Measurements from ENCODE around the gene GPR55. TPM values are rescaled to one million over a fixed set of nuclear protein-coding genes. Genes with fewer than 3 reads are reported as not detected.

GPR55 gene
- total RNA-seq, 2 donors from 2014 or later: not detected

DNA sequence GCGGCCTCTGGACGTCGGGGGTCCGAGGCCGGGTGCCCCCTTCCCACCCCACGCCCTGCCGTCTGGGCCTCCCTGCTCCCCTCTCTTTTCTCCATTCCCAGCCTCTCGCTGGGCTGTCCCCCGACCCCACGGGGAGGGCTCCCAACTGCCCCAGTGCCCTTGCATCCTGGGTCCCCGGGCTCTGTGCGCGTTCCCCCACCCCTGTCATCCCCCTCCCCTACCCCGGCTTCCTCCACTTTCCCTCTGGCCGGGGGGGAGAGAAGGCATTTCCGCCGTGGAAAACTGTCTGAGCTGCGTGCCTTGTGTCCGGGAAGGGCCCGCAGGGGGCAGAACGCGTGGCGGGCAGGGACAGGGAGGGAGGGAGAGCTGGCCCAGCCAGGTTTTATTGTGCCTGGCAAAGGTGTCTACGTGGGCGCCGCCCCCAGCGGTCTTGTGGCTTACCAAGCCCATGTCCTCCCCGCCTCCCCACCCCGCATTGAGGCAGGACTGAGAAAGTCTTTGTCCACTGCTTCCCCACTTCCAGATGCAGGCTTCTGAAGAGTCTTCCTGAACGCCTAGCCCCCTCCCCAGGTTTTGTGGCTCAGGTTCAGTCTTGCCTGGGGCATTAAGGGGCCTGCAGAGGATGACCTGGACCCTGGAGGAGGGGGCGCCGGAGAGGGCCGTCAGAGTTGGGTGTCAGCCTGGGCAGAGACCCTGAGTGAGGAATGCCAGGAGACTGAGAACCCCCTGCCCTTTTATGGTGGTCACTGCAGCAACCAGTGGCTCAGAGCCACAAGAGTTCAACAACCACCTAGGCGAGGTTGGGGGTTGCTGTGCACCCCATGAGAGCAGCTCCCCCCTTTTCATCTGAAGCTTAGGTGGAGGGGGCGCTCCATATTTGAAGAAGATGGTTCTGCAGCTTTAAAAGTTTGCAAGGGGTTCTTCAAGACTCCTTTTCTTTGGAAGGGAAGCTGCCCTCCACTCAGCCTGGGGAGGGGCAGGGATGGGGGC is 59.0 kb downstream of the GPR55 start:
- ATAC-seq (peak; percentile 13), DNase-seq (peak; percentile 32 to 50 (median 43))
- 25 to 40% methylated on average over 25 to 35 of the region's 35 CpGs for WGBS, 2 donors
- intact Hi-C loops (cut with DNase I): no loop called here
- TF ChIP-seq CTCF (IDR thresholded peaks at IDR 0.05): no peak
- no peak for TF ChIP-seq POLR2A (IDR thresholded peaks at IDR 0.05)
- Histone ChIP-seq H3K36me3 (replicated peaks in 1 of 2; ENCODE audit: insufficient read depth in 1 of 2, low read depth in 2 of 2) (no peaks in the 10 kb centered on the region), H3K9me3 (no peaks in the 10 kb centered on the region), H3K4me3 (peak overlapping the region in 1 of 2 donors; percentile 67), H3K4me1 (peaks cover 40% of the 10 kb centered on the region), H3K27me3 (no peaks in the 10 kb centered on the region), H3K27ac (peak overlapping the region; percentile 15 to 66 (median 36))

GRCh38 chr2:230865307-230865765 is 59.7 kb downstream of the GPR55 start:
- peak overlapping the region; percentile 67 to 76 for H3K4me3 ChIP-seq
- ATAC-seq (no peak), DNase-seq (no peak)
- peak overlapping the region; percentile 15 to 66 (median 36) for H3K27ac ChIP-seq
- WGBS, 2 donors: 2 to 4% methylated on average over 17 to 24 of the region's 24 CpGs
- H3K27me3 ChIP-seq: no peaks in the 10 kb centered on the region
- peaks cover 40% of the 10 kb centered on the region for H3K4me1 ChIP-seq
- TF ChIP-seq POLR2A (IDR thresholded peaks at IDR 0.05) (no peak), CTCF (IDR thresholded peaks at IDR 0.05) (no peak)
- no peaks in the 10 kb centered on the region for H3K36me3 ChIP-seq (replicated peaks in 1 of 2; ENCODE audit: insufficient read depth in 1 of 2, low read depth in 2 of 2)
- intact Hi-C loops (cut with DNase I): no loop called here
- H3K9me3 ChIP-seq: no peaks in the 10 kb centered on the region

DNA sequence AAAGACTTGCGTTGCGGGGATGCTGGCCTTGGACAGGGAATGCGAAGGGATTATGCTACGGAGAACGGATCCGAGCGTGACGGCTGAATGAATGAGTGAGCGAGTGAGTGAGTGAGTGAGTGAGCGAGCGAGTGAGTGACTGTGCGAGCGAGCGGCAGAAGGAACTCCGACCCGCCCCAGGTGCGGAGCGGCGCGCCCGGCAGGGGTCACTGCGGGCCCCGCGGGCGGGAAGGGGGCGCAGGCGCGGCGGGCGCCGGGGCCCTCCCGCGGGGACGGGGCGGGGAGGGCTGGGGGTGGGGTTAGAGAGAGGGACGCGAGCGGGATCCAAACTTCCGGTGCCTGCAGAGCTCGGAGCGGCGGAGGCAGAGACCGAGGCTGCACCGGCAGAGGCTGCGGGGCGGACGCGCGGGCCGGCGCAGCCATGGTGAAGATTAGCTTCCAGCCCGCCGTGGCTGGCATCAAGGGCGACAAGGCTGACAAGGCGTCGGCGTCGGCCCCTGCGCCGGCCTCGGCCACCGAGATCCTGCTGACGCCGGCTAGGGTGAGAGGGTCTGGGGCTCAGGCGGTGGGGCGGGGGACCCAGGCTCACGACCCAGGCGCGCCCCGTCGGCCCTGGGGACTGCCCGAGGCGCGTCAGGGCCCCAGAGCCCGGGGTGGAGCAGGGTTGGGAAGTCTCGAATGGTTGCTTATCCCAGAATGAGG is 60.3 kb downstream of the GPR55 start, which contains the start of gene ITM2C:
ITM2C (plus strand) TSS at position 338 of the 702 bp plus-strand sequence; CDS start at position 422, 84 bp downstream.
- TF ChIP-seq POLR2A (IDR thresholded peaks at IDR 0.05) (peak; percentile 28 to 64 (median 56)), CTCF (IDR thresholded peaks at IDR 0.05) (peak in 6 of 7 experiments; percentile 38 to 61 (median 50))
- peak within 1 kb of the TSS; percentile 15 to 66 (median 36) for H3K27ac ChIP-seq
- ATAC-seq (peak; percentile 89), DNase-seq (peak; percentile 67 to 80 (median 72))
- peak within 1 kb of the TSS; percentile 67 to 76 for H3K4me3 ChIP-seq
- peaks cover 40% of the 10 kb centered on the region for H3K4me1 ChIP-seq
- intact Hi-C loops (cut with DNase I): no loop called here
- no peaks in the 10 kb centered on the region for H3K27me3 ChIP-seq
- H3K36me3 ChIP-seq (replicated peaks in 1 of 2; ENCODE audit: insufficient read depth in 1 of 2, low read depth in 2 of 2): no peaks in the 10 kb centered on the region
- no peaks in the 10 kb centered on the region for H3K9me3 ChIP-seq
- WGBS, 2 donors: 0 to 2% methylated on average over 13 to 76 of the region's 76 CpGs

DNA sequence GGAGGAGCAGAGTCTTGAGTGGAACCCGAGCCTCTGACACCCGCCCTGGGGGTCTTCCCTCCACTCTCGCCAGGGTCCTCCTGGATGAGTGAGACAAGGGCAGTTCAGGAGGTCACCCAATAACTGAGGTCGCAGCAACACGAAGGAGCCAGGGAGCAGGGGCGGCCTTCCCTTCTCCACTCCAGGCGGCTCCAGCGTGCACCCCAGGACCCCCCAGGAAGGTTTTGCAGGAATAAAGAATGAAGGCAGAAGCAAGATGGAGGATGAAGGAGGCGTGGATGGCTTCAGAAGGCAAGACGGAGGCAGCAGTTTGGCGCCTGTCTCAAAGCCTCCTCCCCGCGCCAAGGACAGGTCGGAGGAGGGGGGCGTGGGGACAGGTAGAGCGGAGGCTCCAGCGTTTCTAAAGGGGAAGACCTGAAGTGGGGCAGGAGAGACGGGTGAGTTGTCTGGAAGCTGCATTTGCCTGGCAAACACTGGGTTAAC is 60.9 kb downstream of the GPR55 start:
- no peaks in the 10 kb centered on the region for H3K36me3 ChIP-seq (replicated peaks in 1 of 2; ENCODE audit: insufficient read depth in 1 of 2, low read depth in 2 of 2)
- H3K4me3 ChIP-seq: peak overlapping the region in 1 of 2 donors; percentile 67
- ATAC-seq (no peak), DNase-seq (no peak)
- no peaks in the 10 kb centered on the region for H3K27me3 ChIP-seq
- no peaks in the 10 kb centered on the region for H3K9me3 ChIP-seq
- H3K27ac ChIP-seq: no peak overlapping the region
- H3K4me1 ChIP-seq: peaks cover 40% of the 10 kb centered on the region
- TF ChIP-seq POLR2A (IDR thresholded peaks at IDR 0.05) (no peak), CTCF (IDR thresholded peaks at IDR 0.05) (no peak)
- WGBS, 2 donors: 42 to 47% methylated on average over 15 to 18 of the region's 18 CpGs
- intact Hi-C loops (cut with DNase I): no loop called here
